Stimulated activated CD8-positive, alpha-beta memory T cell treated with anti-CD3 and anti-CD28 coated beads, Interleukin-12 subunit alpha, Interleukin-12 subunit beta, amount 100 ng/mL, for 24 hours (primary cell): ENCODE results near the gene PCDHB12.
"Not testable (repeated sequence)": the region's sequence is repeated elsewhere in the genome, so short reads cannot be mapped to it uniquely, and the experiment has no call there.

ENCODE experiments used
- DNase-seq: peaks from one replicate; pipeline ENCODE4 v3.0.0-alpha.2; 2020; ENCODE audit errors: extremely low read depth

PCDHB12 gene

DNA sequence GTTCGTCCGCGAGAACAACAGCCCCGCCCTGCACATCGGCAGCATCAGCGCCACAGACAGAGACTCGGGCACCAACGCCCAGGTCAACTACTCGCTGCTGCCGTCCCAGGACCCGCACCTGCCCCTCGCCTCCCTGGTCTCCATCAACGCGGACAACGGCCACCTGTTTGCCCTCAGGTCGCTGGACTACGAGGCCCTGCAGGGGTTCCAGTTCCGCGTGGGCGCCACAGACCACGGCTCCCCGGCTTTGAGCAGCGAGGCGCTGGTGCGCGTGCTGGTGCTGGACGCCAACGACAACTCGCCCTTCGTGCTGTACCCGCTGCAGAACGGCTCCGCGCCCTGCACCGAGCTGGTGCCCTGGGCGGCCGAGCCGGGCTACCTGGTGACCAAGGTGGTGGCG, 1.8 kb downstream of the PCDHB12 start:
- DNase-seq, result not testable (repeated sequence)

DNA sequence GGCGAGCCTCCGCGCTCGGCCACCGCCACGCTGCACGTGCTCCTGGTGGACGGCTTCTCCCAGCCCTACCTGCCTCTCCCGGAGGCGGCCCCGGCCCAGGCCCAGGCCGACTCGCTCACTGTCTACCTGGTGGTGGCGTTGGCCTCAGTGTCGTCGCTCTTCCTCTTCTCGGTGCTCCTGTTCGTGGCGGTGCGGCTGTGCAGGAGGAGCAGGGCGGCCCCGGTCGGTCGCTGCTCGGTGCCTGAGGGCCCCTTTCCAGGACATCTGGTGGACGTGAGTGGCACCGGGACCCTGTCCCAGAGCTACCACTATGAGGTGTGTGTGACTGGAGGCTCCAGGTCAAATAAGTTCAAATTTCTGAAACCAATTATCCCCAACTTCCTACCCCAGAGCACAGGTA, 2.3 kb downstream of the PCDHB12 start:
- not testable (repeated sequence) for DNase-seq

DNA sequence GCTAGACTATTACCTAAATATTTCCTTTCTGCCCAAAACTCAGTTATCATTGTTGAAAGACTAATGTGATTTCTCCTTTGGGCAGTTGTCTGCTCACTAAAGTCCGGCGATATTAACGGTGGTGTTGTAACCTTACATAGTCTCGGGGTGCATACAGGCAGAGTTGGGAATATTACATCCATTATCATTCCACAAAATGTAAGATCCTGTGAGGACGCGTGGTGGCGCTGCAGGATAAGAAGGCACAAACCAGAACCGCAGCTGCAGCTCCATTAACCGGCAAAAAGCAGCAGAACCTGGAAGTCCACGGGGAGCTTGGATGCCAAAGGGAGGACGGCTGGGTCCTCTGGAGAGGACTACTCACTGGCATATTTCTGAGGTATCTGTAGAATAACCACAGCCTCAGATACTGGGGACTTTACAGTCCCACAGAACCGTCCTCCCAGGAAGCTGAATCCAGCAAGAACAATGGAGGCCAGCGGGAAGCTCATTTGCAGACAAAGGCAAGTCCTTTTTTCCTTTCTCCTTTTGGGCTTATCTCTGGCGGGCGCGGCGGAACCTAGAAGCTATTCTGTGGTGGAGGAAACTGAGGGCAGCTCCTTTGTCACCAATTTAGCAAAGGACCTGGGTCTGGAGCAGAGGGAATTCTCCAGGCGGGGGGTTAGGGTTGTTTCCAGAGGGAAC, 5.3 kb downstream of the PCDHB12 start, which contains the start of gene PCDHB13:
Gene PCDHB13 (plus strand): TSS at position 264 of the 684 bp plus-strand sequence. CDS start 205 bp downstream, at position 469.
- DNase-seq, result not testable (repeated sequence)

DNA sequence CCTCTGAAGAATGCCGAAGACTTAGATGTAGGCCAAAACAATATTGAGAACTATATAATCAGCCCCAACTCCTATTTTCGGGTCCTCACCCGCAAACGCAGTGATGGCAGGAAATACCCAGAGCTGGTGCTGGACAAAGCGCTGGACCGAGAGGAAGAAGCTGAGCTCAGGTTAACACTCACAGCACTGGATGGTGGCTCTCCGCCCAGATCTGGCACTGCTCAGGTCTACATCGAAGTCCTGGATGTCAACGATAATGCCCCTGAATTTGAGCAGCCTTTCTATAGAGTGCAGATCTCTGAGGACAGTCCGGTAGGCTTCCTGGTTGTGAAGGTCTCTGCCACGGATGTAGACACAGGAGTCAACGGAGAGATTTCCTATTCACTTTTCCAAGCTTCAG, 6.1 kb downstream of the PCDHB12 start:
- not testable (repeated sequence) for DNase-seq

DNA sequence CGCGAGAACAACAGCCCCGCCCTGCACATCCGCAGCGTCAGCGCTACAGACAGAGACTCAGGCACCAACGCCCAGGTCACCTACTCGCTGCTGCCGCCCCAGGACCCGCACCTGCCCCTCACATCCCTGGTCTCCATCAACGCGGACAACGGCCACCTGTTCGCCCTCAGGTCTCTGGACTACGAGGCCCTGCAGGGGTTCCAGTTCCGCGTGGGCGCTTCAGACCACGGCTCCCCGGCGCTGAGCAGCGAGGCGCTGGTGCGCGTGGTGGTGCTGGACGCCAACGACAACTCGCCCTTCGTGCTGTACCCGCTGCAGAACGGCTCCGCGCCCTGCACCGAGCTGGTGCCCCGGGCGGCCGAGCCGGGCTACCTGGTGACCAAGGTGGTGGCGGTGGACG, 7.0 kb downstream of the PCDHB12 start:
- DNase-seq, result not testable (repeated sequence)

DNA sequence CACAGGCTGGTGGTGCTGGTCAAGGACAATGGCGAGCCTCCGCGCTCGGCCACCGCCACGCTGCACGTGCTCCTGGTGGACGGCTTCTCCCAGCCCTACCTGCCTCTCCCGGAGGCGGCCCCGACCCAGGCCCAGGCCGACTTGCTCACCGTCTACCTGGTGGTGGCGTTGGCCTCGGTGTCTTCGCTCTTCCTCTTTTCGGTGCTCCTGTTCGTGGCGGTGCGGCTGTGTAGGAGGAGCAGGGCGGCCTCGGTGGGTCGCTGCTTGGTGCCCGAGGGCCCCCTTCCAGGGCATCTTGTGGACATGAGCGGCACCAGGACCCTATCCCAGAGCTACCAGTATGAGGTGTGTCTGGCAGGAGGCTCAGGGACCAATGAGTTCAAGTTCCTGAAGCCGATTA, 7.5 kb downstream of the PCDHB12 start:
- not testable (repeated sequence) for DNase-seq

DNA sequence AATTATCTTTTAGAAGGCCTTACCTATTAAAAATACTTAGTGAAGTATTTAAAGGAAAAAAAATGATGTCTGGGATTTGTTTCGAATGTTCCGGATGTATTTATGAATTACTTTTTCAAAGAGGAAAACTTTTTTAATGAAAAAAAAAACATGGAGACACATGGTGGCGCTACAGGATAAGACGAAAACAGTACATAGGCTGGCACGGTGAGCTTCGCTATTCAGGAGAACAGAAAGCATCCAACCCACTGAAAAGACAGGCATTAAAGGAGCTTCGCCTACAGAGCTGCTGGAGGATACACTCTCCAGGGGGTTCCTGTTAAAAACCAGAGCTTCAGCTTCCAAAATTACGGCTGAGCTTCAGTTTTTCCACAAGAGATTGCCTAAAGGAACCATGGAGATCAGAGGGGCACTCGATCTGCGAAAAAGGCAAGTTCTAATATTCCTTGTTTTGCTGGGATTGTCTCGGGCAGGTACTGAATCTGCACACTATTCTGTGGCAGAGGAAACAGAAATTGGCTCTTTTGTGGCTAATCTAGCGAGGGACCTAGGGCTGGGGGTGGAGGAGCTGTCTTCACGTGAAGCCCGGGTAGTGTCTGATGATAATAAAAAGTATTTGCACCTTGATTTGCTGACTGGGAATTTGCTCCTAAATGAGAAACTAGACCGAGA, 14.7 kb downstream of the PCDHB12 start, which contains the start of gene PCDHB14:
Gene PCDHB14 (plus strand): TSS at position 232 of the 672 bp plus-strand sequence. CDS start 163 bp downstream, at position 395.
- DNase-seq, result no peak

DNA sequence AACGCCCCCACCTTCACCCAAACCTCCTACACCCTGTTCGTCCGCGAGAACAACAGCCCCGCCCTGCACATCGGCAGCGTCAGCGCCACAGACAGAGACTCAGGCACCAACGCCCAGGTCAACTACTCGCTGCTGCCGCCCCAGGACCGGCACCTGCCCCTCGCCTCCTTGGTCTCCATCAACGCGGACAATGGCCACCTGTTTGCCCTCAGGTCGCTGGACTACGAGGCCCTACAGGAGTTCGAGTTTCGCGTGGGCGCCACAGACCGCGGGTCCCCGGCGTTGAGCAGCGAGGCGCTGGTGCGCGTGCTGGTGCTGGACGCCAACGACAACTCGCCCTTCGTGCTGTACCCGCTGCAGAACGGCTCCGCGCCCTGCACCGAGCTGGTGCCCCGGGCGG, 16.3 kb downstream of the PCDHB12 start:
- not testable (repeated sequence) for DNase-seq

DNA sequence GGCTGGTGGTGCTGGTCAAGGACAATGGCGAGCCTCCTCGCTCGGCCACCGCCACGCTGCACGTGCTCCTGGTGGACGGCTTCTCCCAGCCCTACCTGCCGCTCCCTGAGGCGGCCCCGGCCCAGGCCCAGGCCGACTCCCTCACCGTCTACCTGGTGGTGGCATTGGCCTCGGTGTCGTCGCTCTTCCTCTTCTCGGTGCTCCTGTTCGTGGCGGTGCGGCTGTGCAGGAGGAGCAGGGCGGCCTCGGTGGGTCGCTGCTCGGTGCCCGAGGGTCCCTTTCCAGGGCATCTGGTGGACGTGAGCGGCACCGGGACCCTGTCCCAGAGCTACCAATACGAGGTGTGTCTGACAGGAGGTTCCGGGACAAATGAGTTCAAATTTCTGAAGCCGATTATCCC, 16.9 kb downstream of the PCDHB12 start:
- not testable (repeated sequence) for DNase-seq

DNA sequence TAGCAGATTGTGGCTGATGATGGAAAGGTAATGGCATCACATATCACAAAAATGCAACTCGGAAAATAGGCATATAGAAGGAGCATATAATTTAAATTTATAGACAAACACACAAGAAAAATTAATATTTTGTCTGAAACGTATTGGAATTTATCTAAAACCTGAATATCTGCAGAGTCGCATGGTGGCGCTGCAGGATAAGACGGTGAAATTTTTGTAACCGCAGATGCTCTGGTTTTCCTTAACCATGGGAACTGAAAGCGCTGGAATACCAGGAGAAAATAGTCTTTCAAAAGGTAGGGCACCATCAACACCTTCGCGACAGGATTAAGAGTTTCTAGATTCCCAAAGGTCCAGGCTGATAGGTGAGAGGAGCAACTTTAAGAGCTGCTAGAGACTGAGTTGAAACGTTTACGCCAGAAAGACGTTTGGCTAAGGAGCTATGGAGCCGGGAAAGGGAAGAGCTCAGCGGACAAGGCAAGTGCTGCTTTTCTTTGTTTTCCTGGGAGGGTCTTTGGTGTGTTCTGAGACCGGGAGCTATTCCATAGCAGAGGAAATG, 25.7 kb downstream of the PCDHB12 start:
- no peak for DNase-seq

DNA sequence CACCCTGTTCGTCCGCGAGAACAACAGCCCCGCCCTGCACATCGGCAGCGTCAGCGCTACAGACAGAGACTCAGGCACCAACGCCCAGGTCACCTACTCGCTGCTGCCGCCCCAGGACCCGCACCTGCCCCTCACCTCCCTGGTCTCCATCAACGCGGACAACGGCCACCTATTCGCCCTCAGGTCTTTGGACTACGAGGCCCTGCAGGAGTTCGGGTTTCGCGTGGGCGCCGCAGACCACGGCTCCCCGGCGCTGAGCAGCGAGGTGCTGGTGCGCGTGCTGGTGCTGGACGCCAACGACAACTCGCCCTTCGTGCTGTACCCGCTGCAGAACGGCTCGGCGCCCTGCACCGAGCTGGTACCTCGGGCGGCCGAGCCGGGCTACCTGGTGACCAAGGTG, 27.4 kb downstream of the PCDHB12 start:
- DNase-seq, result not testable (repeated sequence)

DNA sequence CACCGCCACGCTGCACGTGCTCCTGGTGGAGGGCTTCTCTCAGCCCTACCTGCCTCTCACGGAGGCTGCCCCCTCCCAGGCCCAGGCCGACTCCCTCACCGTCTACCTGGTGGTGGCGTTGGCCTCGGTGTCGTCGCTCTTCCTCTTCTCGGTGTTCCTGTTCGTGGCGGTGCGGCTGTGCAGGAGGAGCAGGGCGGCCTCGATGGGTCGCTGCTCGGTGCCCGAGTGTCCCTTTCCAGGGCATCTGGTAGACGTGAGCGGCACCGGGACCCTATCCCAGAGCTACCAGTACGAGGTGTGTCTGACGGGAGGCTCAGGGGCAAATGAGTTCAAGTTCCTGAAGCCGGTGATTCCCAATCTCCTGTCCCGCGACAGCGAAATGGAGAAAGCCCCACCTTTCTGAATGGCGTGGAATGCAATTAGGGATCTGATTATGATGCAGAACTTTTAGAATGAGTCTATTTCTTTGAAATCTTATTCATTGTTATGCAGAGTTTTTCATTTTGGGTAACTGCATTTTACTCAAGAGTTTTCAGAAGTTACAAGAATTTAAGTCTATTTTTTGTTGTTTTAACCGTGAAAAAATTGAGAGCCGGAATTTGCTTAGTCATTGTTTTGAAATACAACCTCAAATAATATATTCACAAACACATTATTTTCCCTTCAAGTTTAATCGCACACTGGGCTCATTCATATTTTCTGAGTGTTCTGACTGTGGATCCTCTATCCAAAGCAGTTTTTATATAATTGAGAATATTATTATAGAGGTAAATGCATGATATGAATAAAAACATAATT, 28.2 kb downstream of the PCDHB12 start:
- DNase-seq, result no peak

DNA sequence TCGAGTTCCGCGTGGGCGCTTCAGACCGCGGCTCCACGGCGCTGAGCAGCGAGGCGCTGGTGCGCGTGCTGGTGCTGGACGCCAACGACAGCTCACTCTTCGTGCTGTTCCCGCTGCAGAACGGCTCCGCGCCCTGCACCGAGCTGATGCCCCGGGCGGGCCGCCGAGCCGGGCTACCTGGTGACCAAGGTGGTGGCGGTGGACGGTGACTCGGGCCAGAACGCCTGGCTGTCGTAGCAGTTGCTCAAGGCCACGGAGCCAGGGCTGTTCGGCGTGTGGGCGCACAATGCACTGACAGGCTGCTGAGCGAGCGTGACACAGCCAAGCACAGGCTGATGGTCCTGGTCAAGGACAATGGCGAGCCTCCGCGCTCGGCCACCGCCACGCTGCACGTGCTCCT, 33.0 kb downstream of the PCDHB12 start:
- DNase-seq, result no peak

DNA sequence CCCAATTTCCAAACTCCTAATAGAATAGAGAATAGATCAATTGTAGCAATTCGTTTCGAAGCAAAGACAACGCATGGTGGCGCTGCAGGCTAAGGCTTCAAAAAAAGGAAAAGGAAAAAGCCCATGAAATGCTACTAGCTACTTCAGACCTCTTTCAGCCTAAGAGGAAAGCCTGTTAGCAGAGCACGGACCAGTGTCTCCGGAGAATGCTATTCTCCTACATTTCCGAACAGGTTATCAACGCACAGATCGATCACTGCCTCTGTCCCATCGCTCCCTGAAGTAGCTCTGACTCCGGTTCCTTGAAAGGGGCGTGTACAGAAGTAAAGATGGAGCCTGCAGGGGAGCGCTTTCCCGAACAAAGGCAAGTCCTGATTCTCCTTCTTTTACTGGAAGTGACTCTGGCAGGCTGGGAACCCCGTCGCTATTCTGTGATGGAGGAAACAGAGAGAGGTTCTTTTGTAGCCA, 36.8 kb downstream of the PCDHB12 start, which contains the start of gene PCDHB15:
Gene PCDHB15 (plus strand): TSS at position 146 of the 468 bp plus-strand sequence. CDS start 184 bp downstream, at position 330.
- no peak for DNase-seq

DNA sequence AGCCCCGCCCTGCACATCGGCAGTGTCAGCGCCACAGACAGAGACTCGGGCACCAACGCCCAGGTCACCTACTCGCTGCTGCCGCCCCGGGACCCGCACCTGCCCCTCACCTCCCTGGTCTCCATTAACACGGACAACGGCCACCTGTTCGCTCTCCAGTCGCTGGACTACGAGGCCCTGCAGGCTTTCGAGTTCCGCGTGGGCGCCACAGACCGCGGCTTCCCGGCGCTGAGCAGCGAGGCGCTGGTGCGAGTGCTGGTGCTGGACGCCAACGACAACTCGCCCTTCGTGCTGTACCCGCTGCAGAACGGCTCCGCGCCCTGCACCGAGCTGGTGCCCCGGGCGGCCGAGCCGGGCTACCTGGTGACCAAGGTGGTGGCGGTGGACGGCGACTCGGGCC, 38.5 kb downstream of the PCDHB12 start:
- not testable (repeated sequence) for DNase-seq

DNA sequence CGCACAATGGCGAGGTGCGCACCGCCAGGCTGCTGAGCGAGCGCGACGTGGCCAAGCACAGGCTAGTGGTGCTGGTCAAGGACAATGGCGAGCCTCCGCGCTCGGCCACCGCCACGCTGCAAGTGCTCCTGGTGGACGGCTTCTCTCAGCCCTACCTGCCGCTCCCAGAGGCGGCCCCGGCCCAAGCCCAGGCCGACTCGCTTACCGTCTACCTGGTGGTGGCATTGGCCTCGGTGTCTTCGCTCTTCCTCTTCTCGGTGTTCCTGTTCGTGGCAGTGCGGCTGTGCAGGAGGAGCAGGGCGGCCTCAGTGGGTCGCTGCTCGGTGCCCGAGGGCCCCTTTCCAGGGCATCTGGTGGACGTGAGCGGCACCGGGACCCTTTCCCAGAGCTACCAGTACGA, 38.9 kb downstream of the PCDHB12 start:
- DNase-seq, result not testable (repeated sequence)

DNA sequence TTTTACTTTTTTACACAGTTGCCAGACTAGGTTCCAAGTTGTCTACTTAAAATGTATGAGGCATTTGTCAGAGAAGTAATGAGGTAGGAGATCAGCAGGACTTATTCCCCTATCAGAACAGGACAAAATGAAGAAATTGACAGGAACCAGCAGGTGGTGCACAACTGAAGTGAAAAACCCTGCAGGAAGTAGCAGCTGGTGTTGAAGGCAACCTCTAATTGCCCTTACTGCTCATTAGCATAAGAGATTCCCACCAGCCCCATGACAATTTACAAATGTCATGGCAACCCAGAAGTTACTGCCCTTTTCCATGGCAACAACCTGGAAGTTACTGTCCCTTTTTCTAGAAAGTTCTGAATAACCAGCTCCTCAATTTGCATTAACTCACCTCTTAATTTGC, 42.1 kb downstream of the PCDHB12 start:
- DNase-seq, result no peak

DNA sequence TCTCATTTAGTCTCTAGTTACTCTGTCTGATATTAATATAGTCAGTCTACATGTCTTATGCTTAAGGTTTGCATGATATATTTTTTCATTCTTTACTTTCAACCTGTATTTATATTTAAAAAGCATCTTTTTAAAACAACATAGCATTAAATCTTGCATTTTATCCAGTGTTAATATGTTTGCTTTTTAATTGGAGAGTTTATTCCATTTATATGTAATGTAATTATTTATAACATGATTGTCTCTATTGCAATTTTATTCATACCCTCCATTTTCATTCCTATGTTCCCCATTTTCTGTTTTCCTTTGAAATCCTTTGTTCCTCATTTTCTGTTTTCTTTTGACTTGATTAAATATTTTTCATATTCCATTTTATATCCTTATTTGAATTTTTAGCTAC, 49.9 kb downstream of the PCDHB12 start:
- DNase-seq, result no peak

DNA sequence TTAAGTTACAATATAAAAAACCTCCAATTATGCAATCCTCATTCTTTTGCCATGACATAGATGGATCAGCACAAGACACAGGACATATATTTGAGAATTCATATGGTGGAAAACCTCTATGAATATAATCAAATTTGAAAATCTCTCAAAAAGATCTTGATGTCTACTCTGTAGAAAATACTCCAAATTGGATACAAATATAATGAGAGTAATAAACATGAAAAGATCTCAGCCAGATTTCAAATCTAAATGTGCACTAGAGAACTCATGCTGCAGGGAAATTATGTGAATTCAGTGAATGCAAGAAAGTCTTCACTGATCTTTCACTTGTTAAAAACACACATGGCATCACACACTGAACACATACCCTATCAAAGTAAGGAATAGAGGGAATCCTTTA, 50.4 kb downstream of the PCDHB12 start:
- no peak for DNase-seq

DNA sequence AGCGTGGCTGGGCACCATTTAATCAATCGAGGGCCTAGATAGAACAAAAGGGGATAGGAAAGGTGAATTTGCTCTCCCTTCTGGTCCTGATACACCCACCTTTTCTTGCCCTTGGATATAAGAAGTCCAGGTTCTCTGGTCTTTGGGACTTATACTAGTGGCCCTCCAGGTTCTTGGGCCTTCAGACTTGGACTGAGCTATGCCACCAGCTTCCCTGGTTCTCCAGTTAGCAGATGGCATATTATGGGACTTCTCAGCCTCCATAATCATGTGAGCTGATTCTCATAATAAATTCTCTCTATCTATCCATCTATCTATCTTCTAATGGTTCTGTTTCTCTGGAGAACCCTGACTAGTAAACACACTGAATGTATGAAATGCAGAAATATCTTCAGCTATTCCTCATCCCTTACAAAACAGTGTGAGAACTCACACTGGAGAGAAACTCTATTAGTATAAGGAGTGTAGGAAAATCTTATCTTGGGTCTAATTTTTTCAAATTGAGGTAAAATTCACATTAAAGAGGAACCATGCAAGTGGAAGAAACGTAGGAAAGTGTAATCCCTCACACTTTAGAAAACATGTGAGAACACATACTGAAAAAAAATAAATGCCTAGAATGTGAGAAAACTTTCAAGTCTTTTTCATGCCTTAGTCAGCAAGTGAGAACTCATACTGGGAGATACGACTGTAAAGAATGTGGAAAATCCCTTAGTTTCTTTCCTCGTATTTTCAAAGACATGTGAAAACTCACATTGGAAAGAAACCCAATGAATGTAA, 52.1 kb downstream of the PCDHB12 start:
- no peak for DNase-seq

DNA sequence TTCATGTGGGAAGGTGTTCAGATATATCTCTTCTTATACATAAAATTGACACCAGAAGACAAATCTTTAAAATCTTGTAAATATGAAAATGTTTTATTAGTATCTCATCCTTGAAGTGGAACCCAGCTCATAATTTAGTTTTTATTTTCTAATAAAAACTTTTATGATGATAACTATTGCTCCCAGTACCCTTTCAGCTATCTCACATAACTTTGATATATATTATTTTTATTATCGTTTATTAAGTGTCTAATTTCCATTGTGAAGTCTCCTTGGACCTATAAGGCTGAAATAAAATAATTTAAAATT, 52.7 kb downstream of the PCDHB12 start:
- no peak for DNase-seq
